LHCN-M2 (cell line): ENCODE measurements around the gene CKMT2. TPM values are rescaled to one million over a fixed set of nuclear protein-coding genes. Genes with fewer than 3 reads are reported as not detected.

Experiments
- DNase-seq: peaks from one replicate; pipeline ENCODE4 v3.0.0-alpha.2; 2012; ENCODE audit warnings: low read depth
- total RNA-seq: library from RNA; depleted of rRNA; stranded (reverse); fragments of >200 nt; gene quantifications from 2 replicates; pipeline ENCODE4 v1.2.3, GENCODE V29; 2014; rRNA removed

The CKMT2 gene
- total RNA-seq, 1 experiment from 2014 or later, result not detected

- DNase-seq, result no peak
Observed at GRCh38 chr5:81302596-81302995, 69.5 kb downstream of the CKMT2 start.

GRCh38 chr5:81303563-81303962, 70.4 kb downstream of the CKMT2 start:
- peak; percentile 85 for DNase-seq

- DNase-seq, result no peak
Observed at GRCh38 chr5:81305785-81306184, 72.7 kb downstream of the CKMT2 start.

GRCh38 chr5:81308836-81309235, 75.7 kb downstream of the CKMT2 start:
- no peak for DNase-seq

GRCh38 chr5:81310402-81311063, 77.4 kb downstream of the CKMT2 start:
- DNase-seq, result no peak

GRCh38 chr5:81313278-81313677, 80.2 kb downstream of the CKMT2 start:
- peak; percentile 48 for DNase-seq

GRCh38 chr5:81313686-81314085, 80.6 kb downstream of the CKMT2 start:
- peak; percentile 70 for DNase-seq

GRCh38 chr5:81314581-81314980, 81.5 kb downstream of the CKMT2 start:
- DNase-seq, result no peak

GRCh38 chr5:81315336-81315735, 82.2 kb downstream of the CKMT2 start:
- no peak for DNase-seq

GRCh38 chr5:81315830-81316229, 82.7 kb downstream of the CKMT2 start:
- no peak for DNase-seq

Other genes with a start within 250 kb of the CKMT2 start
- gene ZCCHC9, start 68.3 kb downstream of the CKMT2 start, total RNA-seq, result 21.8 and 27.1 TPM in 2 replicates
- gene ACOT12, start 160.8 kb downstream of the CKMT2 start, total RNA-seq, result not detected in 2 replicates